Body of pancreas (tissue), 4 donors: ENCODE measurements around the gene STAMBP.

ENCODE experiments used
- CTCF ChIP-seq, 7 experiments: fragments of 450-650 bp in 4 of 7; fragments of 200-600 bp in 3 of 7; sonication (generic) in 3 of 7; IDR thresholded peaks; one replicate each; pipeline ENCODE4 v1.5.1; 2016 to 2019; ENCODE audit warnings: antibody characterized with exemption in 7 of 7
- POLR2A ChIP-seq, 3 donors: fragments of 450-650 bp; IDR thresholded peaks; one replicate each; pipeline ENCODE4 v1.6.1; 2016; ENCODE audit warnings: antibody characterized with exemption in 3 of 3, mild to moderate bottlenecking in 2 of 3

- no peak for TF ChIP-seq CTCF (IDR thresholded peaks at IDR 0.05)
- no peak for TF ChIP-seq POLR2A (IDR thresholded peaks at IDR 0.05)
Observed at GRCh38 chr2:73904952-73905351, 76.2 kb downstream of the STAMBP start.
